HepG2 (cell line): ENCODE results near the gene FETUB. TPM values are rescaled to one million over a fixed set of nuclear protein-coding genes. Genes with fewer than 3 reads are reported as not detected.

Experiments
- BHLHE40 ChIP-seq: IDR thresholded peaks from 2 replicates; pipeline ENCODE4 v1.6.1; 2011; ENCODE audit warnings: low read length, improper control_type of control experiment
- DPF2 ChIP-seq: sonication (generic); formaldehyde crosslinking; IDR thresholded peaks from 2 replicates; pipeline ENCODE4 v1.4.0; 2020; ENCODE audit warnings: mild to moderate bottlenecking, low read depth, missing genetic modification reagents, borderline replicate concordance
- E2F1 ChIP-seq: sonication (generic); formaldehyde crosslinking; IDR thresholded peaks from 2 replicates; pipeline ENCODE4 v1.5.0; 2020; ENCODE audit warnings: missing genetic modification reagents
- GPBP1L1 ChIP-seq: sonication (generic); formaldehyde crosslinking; IDR thresholded peaks from 2 replicates; pipeline ENCODE4 v1.5.0; 2020; ENCODE audit warnings: mild to moderate bottlenecking, missing genetic modification reagents
- HMG20B ChIP-seq: conservative IDR thresholded peaks from 2 replicates; pipeline ENCODE4 v1.6.1; 2016; ENCODE audit warnings: missing genetic modification reagents, missing compliant biosample characterization
- HMGA1 ChIP-seq: sonication (generic); formaldehyde crosslinking; conservative IDR thresholded peaks from 2 replicates; pipeline ENCODE4 v1.4.0; 2020; ENCODE audit warnings: missing genetic modification reagents
- MAZ ChIP-seq, 2 experiments: sonication (generic) in 1 of 2; formaldehyde crosslinking in 1 of 2; IDR thresholded peaks; 2 replicates each; pipeline versions ENCODE4 v1.5.0 to v1.6.1; 2012 to 2020; ENCODE audit warnings: low read depth in 2 of 2, mild to moderate bottlenecking in 2 of 2, borderline replicate concordance in 1 of 2, improper control_type of control experiment in 1 of 2, low read length in 1 of 2, missing genetic modification reagents in 1 of 2, moderate library complexity in 1 of 2
- NCOA2 ChIP-seq: sonication (generic); formaldehyde crosslinking; IDR thresholded peaks from 2 replicates; pipeline ENCODE4 v1.8.0; 2022; ENCODE audit warnings: inconsistent platforms
- PITX1 ChIP-seq: sonication (generic); formaldehyde crosslinking; IDR thresholded peaks from 2 replicates; pipeline ENCODE4 v1.5.1; 2020; ENCODE audit warnings: mild to moderate bottlenecking, missing genetic modification reagents
- RARG ChIP-seq: sonication (generic); formaldehyde crosslinking; IDR thresholded peaks from 2 replicates; pipeline ENCODE4 v1.4.0; 2020; ENCODE audit warnings: low read depth, mild to moderate bottlenecking, missing genetic modification reagents
- RFXAP ChIP-seq: sonication (generic); formaldehyde crosslinking; IDR thresholded peaks from 2 replicates; pipeline ENCODE4 v1.4.0; 2020; ENCODE audit warnings: missing genetic modification reagents, borderline replicate concordance
- SIN3B ChIP-seq: fragments of 150-350 bp; IDR thresholded peaks from 2 replicates; pipeline ENCODE4 v1.6.1; 2014; ENCODE audit warnings: low read length
- SNAI1 ChIP-seq: sonication (generic); formaldehyde crosslinking; IDR thresholded peaks from 2 replicates; pipeline ENCODE4 v1.5.0; 2020; ENCODE audit warnings: mild to moderate bottlenecking, missing genetic modification reagents, borderline replicate concordance
- TERF1 ChIP-seq: sonication (generic); formaldehyde crosslinking; IDR thresholded peaks from 2 replicates; pipeline ENCODE4 v1.8.0; 2022; ENCODE audit warnings: mild to moderate bottlenecking, missing genetic modification reagents, moderate library complexity
- YEATS4 ChIP-seq: sonication (generic); formaldehyde crosslinking; IDR thresholded peaks from 2 replicates; pipeline ENCODE4 v1.4.0; 2020; ENCODE audit warnings: missing genetic modification reagents, borderline replicate concordance
- ZBTB7B ChIP-seq: sonication (generic); formaldehyde crosslinking; IDR thresholded peaks from 2 replicates; pipeline ENCODE4 v1.4.0; 2020; ENCODE audit warnings: missing genetic modification reagents
- ZC3H4 ChIP-seq: sonication (generic); formaldehyde crosslinking; IDR thresholded peaks from 2 replicates; pipeline ENCODE4 v1.4.0; 2020; ENCODE audit warnings: missing genetic modification reagents, borderline replicate concordance
- ZFAT ChIP-seq: sonication (generic); formaldehyde crosslinking; conservative IDR thresholded peaks from 2 replicates; pipeline ENCODE4 v1.8.1; 2023; ENCODE audit warnings: missing genetic modification reagents, inconsistent platforms
- ZNF124 ChIP-seq: sonication (generic); formaldehyde crosslinking; IDR thresholded peaks from 2 replicates; pipeline ENCODE4 v1.4.0; 2020; ENCODE audit warnings: missing genetic modification reagents
- ZNF143 ChIP-seq: sonication (generic); formaldehyde crosslinking; IDR thresholded peaks from 2 replicates; pipeline ENCODE4 v1.4.0; 2020; ENCODE audit warnings: missing genetic modification reagents
- ZNF180 ChIP-seq: sonication (generic); formaldehyde crosslinking; IDR thresholded peaks from 2 replicates; pipeline ENCODE4 v1.4.0; 2020; ENCODE audit warnings: low read depth, missing genetic modification reagents, borderline replicate concordance
- ZNF232 ChIP-seq: sonication (generic); formaldehyde crosslinking; IDR thresholded peaks from 2 replicates; pipeline ENCODE4 v1.4.0; 2020; ENCODE audit warnings: missing genetic modification reagents, borderline replicate concordance
- ZNF34 ChIP-seq: sonication (generic); formaldehyde crosslinking; IDR thresholded peaks from 2 replicates; pipeline ENCODE4 v1.4.0; 2020; ENCODE audit warnings: mild to moderate bottlenecking, missing genetic modification reagents, borderline replicate concordance
- ZNF343 ChIP-seq: sonication (generic); formaldehyde crosslinking; IDR thresholded peaks from 2 replicates; pipeline ENCODE4 v1.4.0; 2020; ENCODE audit warnings: mild to moderate bottlenecking, missing genetic modification reagents
- ZNF569 ChIP-seq: sonication (generic); formaldehyde crosslinking; IDR thresholded peaks from 2 replicates; pipeline ENCODE4 v1.5.0; 2020; ENCODE audit warnings: mild to moderate bottlenecking, missing genetic modification reagents, moderate library complexity, borderline replicate concordance
- ZNF589 ChIP-seq: sonication (generic); formaldehyde crosslinking; conservative IDR thresholded peaks from 2 replicates; pipeline ENCODE4 v1.8.0; 2022; ENCODE audit warnings: mild to moderate bottlenecking, moderate library complexity, missing genetic modification reagents
- ZNF629 ChIP-seq: sonication (generic); formaldehyde crosslinking; conservative IDR thresholded peaks from 2 replicates; pipeline ENCODE4 v1.5.0; 2020; ENCODE audit warnings: missing genetic modification reagents
- ZNF879 ChIP-seq: sonication (generic); formaldehyde crosslinking; IDR thresholded peaks from 2 replicates; pipeline ENCODE4 v1.8.1; 2023; ENCODE audit warnings: missing genetic modification reagents
- ZSCAN29 ChIP-seq: sonication (generic); formaldehyde crosslinking; conservative IDR thresholded peaks from 2 replicates; pipeline ENCODE4 v1.4.0; 2020; ENCODE audit warnings: mild to moderate bottlenecking, missing genetic modification reagents
- polyA plus RNA-seq, 8 experiments: library from polyadenylated mRNA; depleted of rRNA in 3 of 8; stranded (reverse) in 7 of 8; unstranded in 1 of 8; fragments of >200 nt; fragmentation: Illumina TruSeq in 4 of 8; extraction: Trizol in 4 of 8; gene quantifications; 2 replicates each; pipeline versions ENCODE4 v1.2.1 to v1.2.3, GENCODE V29; 2011 to 2016; ENCODE audit warnings: low read depth in 4 of 8, missing spikeins in 1 of 8, mixed read lengths in 1 of 8; ENCODE audit not compliant: insufficient read depth in 1 of 8
- total RNA-seq, 5 experiments: library from RNA; depleted of rRNA; stranded (reverse); fragments of >200 nt; fragmentation: Illumina TruSeq; extraction: Trizol; gene quantifications; 2 replicates each; pipeline ENCODE4 v1.2.3, GENCODE V29; 2016; ENCODE audit warnings: low read depth in 1 of 5

The FETUB gene
- total and polyA plus RNA-seq, 2 of the 13 experiments (the other 11 are each of a cell fraction or from before 2014, with no cell fraction given): 2.1 to 4.4 TPM

DNA sequence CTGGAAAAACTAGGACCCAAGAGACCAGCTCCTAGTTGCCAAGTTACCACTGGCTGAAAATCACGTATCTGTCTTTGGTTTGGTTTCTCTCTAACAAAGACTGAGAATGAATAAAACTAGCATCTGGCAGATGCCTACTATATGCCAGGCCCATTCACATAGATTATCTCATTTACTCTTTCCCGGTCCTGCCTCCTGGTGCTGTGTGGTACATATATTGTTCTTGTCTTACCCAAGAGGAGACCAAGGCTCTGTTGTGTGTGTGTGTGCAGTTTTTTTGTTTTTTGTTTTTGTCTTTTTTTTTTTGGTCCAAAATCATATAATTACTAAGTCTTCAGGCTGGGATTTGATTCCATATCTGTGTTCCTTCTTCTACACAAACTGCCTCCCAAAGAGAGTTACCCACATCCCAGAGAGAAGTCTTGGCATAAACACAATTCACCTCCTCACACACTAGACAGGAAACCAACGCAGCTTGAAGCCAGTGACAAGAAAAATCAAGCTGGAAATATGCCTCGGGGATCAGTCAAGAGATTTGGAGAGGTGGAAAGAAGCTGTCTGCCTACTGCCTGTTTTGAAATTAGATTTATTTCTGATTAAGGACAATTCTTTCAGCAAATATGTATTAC, 26.4 kb upstream of the FETUB start (continued):
- TF ChIP-seq MAZ (IDR thresholded peaks at IDR 0.05; ENCODE audit: borderline replicate concordance, low read depth, low read length) (no peak), MAZ (CRISPR knock-in tag; IDR thresholded peaks at IDR 0.05; ENCODE audit: low read depth) (peak; percentile 3; the same call in 1 of the 2 replicates), YEATS4 (0 out of 2 replicates have a peak, but pooled peaks have one; percentile 4), ZNF124 (CRISPR knock-in tag) (peak; percentile 25; the same call in 1 of the 2 replicates), ZNF343 (CRISPR knock-in tag) (no peak), ZNF879 (no peak), ZNF34 (CRISPR knock-in tag) (no peak), DPF2 (CRISPR knock-in tag) (no peak), ZNF569 (CRISPR knock-in tag) (no peak), ZBTB7B (CRISPR knock-in tag) (no peak), ZSCAN29 (no peak), ZNF589 (CRISPR knock-in tag) (no peak), HMGA1 (no peak), SIN3B (no peak), PITX1 (CRISPR knock-in tag) (no peak), ZNF180 (CRISPR knock-in tag) (no peak), GPBP1L1 (CRISPR knock-in tag) (no peak), ZNF629 (no peak), E2F1 (0 out of 2 replicates have a peak, but pooled peaks have one; percentile 11), ZC3H4 (CRISPR knock-in tag) (peak; percentile 71), NCOA2 (CRISPR knock-in tag) (no peak), RFXAP (CRISPR knock-in tag) (no peak; the same call in 1 of the 2 replicates), ZFAT (0 out of 2 replicates have a peak, but pooled peaks have one; percentile 5), SNAI1 (peak; percentile 64; the same call in 1 of the 2 replicates), BHLHE40 (no peak), TERF1 (CRISPR knock-in tag) (no peak), ZNF143 (CRISPR knock-in tag) (no peak), RARG (CRISPR knock-in tag) (no peak), HMG20B (CRISPR knock-in tag) (no peak), ZNF232 (CRISPR knock-in tag) (no peak; the same call in 1 of the 2 replicates)
